HFF-Myc (cell line): ENCODE data around the gene C20orf204.

Experiments
- DNase-seq: peaks from one replicate; pipeline ENCODE4 v3.0.0-alpha.2; 2011; ENCODE audit warnings: low read depth; ENCODE audit errors: extremely low read depth
- H3K4me3 ChIP-seq: replicated peaks from 2 replicates; pipeline ENCODE4 v1.5.1; 2011; ENCODE audit warnings: low read depth, mild to moderate bottlenecking, control low read depth, low read length
- TF ChIP-seq, protein P1 (sequence below): IDR thresholded peaks from 2 replicates; pipeline ENCODE4 v1.5.1; 2012; ENCODE audit warnings: mild to moderate bottlenecking, low read depth, low read length, control low read depth; ENCODE audit errors: missing control alignments

Gene C20orf204

DNA sequence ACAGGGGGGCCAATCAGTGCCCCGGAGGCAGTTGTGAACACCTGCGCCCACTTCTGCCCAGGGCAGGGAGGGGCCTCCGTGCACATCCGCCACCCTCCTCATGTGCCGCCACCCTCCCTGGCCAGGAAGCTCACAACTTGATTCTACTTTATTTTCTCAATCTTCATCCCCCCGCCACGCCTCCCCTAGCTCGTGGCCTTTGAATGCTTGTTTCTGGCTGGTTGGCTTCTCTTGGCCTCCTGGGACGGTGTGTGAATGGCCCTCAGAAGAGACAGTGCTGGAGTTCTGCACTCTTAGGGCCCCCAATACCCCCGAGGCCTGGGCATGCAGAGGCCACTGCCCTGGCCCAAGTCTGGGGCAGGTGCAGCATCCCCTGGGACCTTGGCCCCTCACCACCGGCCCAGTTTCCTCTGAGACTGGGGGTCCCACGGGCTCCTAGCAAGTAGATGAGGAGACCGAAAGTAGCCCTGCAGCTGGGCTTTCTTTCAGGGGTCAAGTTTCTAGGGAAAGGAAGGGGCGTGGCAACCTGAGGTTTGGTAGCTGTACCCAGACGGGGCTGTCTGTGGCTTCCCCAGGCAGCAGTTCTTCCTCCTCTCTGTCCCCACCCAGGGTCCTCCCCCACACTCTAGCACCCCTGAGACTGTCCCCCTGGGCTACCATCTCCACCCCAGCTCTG lies 42.0 kb downstream of the C20orf204 start:
- peak overlapping the region; percentile 71 for H3K4me3 ChIP-seq

DNA sequence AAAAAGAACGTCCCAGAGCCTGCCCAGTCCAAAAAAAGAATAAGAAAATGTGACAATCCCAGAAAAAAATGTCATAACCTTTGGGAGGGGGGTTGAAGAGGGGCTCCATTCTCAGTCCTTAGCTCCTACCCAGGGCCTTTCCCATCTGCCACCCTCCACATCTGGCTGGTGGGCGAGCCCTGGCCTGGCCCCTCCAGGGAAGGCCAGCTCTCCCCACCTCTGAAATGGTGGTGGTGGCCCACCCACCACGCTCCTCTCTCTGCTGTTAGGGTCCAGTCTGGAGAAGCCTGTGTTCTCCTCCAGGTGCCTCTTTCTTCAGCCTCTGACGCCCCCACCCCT lies 42.9 kb downstream of the C20orf204 start:
- no peak for DNase-seq
- peak overlapping the region; percentile 71 for H3K4me3 ChIP-seq
- TF ChIP-seq, protein P1, sequence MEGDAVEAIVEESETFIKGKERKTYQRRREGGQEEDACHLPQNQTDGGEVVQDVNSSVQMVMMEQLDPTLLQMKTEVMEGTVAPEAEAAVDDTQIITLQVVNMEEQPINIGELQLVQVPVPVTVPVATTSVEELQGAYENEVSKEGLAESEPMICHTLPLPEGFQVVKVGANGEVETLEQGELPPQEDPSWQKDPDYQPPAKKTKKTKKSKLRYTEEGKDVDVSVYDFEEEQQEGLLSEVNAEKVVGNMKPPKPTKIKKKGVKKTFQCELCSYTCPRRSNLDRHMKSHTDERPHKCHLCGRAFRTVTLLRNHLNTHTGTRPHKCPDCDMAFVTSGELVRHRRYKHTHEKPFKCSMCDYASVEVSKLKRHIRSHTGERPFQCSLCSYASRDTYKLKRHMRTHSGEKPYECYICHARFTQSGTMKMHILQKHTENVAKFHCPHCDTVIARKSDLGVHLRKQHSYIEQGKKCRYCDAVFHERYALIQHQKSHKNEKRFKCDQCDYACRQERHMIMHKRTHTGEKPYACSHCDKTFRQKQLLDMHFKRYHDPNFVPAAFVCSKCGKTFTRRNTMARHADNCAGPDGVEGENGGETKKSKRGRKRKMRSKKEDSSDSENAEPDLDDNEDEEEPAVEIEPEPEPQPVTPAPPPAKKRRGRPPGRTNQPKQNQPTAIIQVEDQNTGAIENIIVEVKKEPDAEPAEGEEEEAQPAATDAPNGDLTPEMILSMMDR: no peak

More for the DNA sequence above, 42.0 kb downstream of the C20orf204 start:
- TF ChIP-seq, protein P1: no peak
- no peak for DNase-seq

DNA sequence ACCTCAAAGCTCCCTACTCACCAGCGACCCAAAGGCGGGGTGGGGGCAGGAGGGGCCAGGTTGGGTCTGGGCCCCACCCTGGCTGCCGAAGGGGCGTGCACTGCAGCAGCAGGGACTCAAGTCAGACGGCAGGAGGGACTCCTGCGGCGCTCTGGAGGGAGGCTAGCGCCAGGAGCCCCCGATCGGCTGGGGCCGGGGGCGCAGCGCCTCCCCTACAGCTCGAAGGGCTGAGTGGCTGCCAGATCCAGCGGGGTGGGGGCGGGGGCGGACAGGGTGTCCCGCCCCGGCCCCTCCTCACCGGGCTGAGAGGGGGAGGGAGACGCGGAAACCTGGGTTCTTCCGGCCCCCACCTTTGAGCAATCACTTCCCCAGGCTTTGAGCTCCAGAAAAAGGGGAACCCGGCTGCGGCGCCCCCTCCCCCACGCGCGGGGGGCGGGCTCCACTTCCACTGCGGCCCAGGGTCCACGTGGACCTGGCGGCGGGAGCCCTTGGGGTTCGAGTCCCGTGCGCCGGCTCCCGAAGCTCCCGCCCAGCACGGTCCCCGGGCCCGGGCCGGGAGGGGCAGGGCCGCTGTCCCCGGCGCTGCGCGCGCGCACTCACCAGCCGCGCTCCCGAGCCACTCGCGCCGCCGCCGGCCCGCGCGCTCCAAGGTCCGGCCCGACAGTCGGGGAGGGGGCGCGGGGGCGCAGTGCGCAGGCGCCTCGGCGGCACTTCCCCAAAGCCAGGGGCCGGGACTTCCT lies 43.5 kb downstream of the C20orf204 start, which contains the start of gene RGS19:
TSS of gene RGS19 (minus strand) at position 246 of the 740 bp plus-strand sequence. CDS start 2,632 bp downstream, outside the sequence.
- no peak for DNase-seq
- H3K4me3 ChIP-seq: peak within 1 kb of the TSS; percentile 71
- TF ChIP-seq, protein P1: no peak

DNA sequence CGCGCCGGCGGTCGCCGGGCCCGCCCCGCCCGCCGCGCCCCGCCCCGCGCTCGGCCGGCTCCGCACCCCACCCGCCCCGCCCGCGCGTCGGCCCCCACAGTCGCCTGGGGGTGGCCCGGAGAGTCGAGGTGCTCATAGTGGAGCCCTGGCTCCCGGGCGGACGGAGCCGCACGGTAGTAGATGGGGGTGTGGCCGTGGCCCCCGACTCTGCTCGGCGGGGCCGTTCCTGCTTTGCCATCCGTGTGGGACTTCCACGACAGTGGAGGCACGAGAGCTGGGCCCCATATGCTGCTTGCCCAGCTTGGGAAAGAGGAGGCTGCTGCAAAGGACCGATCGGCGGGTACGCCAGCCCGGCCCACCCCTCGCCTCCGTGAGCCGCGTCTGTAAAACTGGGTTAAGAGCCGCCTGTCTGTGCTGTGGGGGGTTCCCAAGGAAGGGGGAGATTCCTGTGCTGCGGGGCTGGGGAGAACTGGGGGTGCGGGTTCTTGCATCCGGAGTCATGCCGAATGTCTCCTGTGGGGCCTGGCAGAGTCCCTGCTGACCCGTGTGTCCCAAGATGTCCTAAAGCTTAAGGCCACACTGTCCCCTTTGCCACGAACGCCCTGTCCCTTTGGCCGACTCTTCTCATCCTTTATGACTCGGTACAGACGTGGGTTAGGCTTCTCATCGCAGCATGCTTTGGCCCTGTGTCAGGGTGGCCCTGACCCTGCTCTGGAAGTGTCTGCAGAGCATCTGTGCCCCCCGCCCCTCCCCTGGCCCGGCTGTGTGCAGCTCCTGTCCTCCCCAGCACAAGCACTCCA lies 44.2 kb downstream of the C20orf204 start, which contains the start of gene OPRL1:
TSS of gene OPRL1 (plus strand) at position 70 of the 800 bp plus-strand sequence. CDS start 12,639 bp downstream, outside the sequence.
- DNase-seq: no peak
- TF ChIP-seq, protein P1: no peak
- peak within 1 kb of the TSS; percentile 71 for H3K4me3 ChIP-seq

DNA sequence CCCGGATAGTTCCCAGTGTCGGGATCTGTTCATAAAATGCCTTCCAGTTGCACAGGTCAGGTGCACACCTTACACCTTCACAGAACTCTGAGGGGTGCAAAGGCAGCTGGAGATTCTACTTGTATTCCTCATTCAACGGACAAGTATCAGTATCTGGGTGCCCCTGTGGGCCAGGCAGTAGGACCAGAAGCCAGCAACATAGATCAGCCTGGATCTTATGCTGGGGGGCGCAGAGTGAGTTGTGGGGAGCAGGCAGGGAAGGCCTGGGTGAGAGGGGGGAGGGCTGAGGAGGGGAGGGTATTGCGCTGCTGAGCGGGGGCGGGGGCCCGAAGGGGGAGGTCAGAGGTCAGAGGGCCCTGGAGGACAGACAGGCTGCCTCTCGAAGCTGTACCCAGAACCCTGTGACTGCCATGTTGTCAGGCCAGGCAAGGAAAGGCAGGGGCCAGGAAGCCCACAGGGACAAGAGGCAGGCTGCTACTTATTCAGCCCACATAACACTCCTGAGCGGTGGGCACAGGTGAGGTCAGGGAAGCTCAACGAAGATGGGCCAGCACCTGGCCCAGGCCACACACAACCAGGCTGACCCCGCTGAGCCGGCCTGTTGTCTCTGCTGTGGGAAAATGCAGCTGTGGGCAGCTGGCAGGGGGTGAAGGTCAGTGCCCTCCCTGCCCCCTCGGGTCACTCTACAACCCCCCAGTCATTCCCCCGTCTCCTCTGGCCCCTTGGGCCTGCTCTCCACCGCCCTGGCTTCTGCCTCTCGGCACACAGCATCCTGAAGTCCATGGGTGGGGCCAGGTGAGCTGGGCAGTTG lies 45.0 kb downstream of the C20orf204 start:
- TF ChIP-seq, protein P1: no peak
- H3K4me3 ChIP-seq: no peak overlapping the region
- DNase-seq: no peak

DNA sequence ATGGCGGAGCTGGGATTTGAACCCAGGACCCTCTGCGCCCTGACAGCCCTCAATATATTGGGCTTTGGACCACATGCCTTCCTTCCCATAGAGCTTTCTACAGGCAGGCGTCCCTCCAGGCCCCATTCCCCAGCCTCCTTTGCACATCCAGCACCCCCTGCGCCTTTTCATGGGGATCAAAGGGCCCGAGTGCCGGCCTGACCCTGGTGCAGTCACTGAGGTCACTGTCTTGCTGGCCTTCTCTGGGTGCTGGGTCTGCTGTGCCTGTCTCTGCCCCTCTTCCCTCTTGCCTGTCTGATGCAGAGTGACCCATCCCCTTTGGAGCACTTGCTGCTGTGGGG lies 45.6 kb downstream of the C20orf204 start:
- no peak overlapping the region for H3K4me3 ChIP-seq
- TF ChIP-seq, protein P1: no peak
- no peak for DNase-seq
